HG03280 (cell line): ENCODE measurements around the gene ZNF417.
"Not testable (repeated sequence)": the region's sequence is repeated elsewhere in the genome, so short reads cannot be mapped to it uniquely, and the experiment has no call there.

ENCODE experiments used
- ATAC-seq: cut with Tn5 transposase; IDR thresholded peaks from one replicate; pipeline ENCODE4 v1.9.1; 2021; ENCODE audit warnings: mild to moderate bottlenecking, moderate library complexity; ENCODE audit not compliant: unreplicated experiment

ZNF417 gene

DNA sequence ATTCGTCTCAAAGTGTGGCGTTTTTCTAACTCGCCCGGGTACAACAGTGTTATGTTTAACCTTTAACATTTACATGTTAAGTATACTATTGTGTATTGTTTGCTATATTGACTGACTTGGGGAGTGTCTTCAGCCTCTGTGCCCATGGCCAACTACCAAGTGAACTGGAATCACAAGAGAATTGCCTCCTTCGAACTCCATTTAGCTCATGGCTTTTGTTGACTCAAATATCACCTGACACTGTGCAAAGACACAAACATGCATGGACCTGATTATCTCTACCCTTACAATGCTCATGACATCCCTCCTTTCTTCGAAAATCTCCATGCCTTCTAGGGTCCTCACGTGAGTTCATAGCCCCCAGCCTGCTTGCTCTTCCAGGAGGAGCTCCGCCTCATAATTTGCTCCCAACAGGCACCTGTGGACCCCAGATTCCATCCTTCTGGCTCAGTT lies 28.3 kb downstream of the ZNF417 start:
- ATAC-seq = no peak

DNA sequence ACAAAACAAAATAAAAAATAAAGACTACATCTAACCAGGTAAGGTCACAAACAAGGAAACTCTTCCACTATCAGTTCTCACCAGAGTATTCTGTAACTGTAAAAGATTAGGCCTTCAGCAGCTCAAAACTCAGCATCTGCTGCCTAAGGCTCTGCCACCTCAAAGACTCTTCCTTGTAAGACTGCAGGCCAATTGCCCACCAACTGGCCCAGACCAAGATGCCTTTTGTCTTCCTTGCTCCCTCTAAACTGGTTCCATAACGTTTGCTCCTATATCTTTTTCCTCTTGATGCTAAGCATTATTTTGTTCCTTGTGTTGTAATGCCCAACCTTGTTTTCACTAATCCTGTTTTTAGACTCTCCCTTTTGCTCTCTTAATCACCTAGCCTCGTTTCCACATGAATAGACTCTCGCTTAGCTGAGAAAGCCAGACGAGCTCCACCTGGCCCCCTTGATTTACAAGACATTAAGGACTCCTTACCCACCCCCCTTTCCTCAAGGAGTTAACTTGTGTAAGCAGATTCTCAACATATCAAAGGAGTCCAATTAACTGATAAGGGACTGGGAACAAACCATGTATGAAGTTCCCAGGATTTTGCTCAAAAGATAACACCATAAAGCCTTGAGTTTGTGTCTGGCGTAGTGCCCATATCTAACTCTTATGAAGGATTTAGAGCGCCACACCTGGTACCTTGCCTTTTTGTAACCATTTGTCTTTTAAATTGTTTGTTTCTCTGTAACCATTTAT lies 29.0 kb downstream of the ZNF417 start:
- ATAC-seq = no peak

DNA sequence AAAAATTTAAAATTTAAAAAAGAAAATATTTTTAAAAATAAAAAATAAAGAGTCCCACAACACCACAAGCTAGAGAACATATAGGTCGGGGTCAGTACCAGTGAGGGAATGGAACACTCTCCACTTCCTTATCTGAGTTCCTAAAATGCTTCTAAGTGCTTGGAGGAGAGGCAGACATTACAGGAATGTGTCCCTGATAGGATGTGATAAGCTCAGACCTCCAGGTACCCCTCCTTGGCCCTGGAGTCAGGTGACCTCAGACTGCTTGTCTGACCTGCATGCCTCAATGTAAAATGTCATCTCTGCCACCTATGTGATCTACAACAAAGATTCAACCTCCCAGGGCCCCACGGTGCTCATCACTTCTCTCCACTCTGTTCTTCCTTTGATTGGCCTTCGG lies 30.3 kb downstream of the ZNF417 start:
- no peak for ATAC-seq

DNA sequence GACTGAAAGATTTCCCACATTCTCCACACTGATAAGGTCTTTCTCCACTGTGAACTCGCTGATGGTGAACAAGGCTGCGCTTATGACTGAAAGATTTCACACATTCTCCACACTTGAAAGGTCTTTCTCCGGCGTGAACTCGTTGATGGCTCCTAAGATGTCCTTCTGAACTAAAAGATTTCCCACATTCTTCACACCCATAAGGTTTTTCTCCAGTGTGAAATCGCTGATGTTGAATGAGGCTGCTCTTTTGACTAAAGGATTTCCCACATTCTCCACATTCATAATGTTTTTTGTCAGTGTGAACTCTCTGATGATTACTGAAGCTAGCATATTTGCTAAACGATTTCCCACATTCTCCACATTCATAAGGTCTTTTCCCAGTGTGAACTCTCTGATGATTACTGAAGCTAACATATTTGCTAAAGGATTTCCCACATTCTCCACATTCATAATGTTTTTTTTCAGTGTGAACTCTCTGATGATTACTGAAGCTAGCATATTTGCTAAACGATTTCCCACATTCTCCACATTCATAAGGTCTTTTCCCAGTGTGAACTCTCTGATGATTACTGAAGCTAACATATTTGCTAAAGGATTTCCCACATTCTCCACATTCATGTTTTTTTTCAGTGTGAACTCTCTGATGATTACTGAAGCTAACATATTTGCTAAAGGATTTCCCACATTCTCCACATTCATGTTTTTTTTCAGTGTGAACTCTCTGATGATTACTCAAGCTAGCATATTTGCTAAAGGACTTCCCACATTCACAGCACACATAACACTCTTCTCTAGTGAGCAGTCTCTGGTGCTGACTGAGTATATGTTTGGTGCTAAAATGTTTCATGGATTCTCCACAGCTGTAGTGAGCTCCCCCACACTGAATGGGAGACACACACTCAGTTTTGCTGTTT lies 42.3 kb downstream of the ZNF417 start:
- not testable (repeated sequence) for ATAC-seq

DNA sequence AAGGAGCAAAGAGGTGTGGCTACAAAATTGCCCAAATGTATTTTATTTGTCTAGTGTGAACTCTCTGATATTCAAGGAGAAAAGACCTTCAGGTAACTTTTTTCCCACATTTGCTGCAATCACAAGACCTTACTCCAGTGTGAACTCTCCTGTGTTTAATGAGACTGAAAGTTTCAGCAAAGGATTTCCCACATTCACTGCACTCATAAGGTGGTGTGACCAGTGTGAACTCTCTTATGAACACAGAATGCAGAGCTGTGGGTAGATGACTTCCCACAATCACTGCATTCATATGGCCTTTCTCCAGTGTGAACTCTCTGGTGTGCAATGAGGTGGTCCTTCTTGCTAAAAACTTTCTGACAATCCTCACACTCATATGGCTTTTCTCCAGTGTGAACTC lies 43.9 kb downstream of the ZNF417 start:
- ATAC-seq = no peak

DNA sequence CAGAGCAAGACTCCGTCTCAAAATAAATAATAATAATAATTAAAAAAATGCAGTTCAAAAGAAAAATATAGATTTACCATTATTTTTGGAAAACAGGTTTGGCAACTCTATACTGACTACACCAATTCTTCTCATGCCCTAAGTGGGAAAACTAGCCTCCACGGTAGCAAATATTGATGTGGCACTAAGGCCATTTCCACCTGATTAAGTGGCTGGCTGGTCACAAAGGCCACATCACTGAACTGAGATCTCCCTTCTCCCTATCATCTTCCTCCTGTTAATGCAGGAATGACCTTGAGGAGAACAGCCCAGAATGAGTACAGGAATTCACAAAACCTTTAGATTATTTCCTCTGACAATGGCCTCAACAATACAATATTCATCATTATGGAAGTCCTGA lies 46.2 kb downstream of the ZNF417 start:
- ATAC-seq = no peak

DNA sequence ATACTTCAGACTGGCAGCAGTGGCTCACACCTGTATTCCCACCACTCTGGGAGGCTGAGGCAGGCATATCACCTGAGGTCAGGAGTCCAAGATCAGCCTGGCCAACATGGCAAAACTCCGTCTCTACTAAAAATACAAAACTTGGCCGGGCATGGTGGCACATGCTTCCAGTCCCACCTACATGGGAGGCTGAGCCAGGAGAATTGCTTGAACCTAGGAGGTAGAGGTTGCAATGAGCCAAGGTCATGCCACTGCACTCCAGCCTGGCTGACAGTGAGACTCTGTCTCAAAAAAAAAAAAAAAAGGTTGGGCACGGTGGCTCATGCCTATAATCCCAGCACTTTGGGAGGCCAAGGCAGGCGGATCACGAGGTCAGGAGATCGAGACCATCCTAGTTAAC lies 46.7 kb downstream of the ZNF417 start:
- ATAC-seq = not testable (repeated sequence)

DNA sequence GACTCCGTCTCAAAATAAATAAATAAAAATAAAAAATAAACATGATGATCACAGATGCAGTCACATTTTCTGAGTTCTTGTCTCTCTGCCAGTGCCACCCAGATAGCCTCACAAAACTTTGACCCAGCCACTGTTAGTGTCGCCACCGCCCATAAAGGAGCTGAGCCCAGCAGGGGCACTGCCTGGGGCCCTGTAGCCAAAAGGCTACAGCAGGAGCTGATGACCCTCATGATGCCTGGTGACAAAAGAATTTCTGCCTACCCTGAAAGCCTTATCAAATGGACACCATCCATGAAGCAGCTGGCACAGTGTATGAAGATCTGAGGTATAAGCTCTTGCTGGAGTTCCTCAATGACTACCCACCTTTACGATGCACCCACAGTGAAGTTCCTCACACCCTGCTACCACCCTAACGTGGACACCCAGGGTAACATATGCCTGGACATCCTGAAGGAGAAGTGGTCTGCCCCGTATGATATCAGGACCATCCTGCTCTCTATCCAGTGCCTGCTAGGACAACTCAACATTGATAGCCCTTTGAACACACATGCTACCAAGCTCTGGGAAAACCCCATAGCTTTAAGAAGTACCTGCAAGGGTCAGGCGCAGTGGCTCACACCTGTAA lies 48.4 kb downstream of the ZNF417 start:
- ATAC-seq = no peak
